GM18498 (cell line): ENCODE results near the gene CERS6.
"Not testable (repeated sequence)": the region's sequence is repeated elsewhere in the genome, so short reads cannot be mapped to it uniquely, and the experiment has no call there.

Experiments used
- ATAC-seq: cut with Tn5 transposase; IDR thresholded peaks from one replicate; pipeline ENCODE4 v1.9.1; 2021; ENCODE audit warnings: mild to moderate bottlenecking, moderate library complexity; ENCODE audit not compliant: unreplicated experiment

The CERS6 gene

DNA sequence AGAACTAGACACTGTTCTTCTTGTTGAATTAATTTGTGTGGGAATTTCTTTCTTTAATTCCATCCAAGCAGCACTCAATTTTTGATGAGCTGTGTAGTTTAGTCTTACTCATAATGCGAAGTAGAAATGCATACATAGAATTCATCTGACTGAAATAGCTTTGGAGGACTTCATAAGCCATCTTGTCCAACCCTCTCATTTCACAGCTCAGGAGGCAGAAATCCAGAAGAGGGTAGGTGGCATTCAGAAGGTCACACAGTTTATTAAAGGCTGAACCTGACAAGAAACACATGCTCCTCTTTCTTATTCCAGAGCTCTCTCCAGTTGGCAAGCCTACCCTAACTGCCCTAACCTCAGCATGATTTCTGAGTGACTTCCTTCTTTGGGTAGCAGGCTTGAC, 177.1 kb downstream of the CERS6 start:
- ATAC-seq: no peak

GRCh38 chr2:168633895-168634294, 177.8 kb downstream of the CERS6 start:
- peak; percentile 62 for ATAC-seq

GRCh38 chr2:168635065-168635577, 179.0 kb downstream of the CERS6 start:
- no peak for ATAC-seq

GRCh38 chr2:168639018-168639417, 182.9 kb downstream of the CERS6 start:
- no peak for ATAC-seq

DNA sequence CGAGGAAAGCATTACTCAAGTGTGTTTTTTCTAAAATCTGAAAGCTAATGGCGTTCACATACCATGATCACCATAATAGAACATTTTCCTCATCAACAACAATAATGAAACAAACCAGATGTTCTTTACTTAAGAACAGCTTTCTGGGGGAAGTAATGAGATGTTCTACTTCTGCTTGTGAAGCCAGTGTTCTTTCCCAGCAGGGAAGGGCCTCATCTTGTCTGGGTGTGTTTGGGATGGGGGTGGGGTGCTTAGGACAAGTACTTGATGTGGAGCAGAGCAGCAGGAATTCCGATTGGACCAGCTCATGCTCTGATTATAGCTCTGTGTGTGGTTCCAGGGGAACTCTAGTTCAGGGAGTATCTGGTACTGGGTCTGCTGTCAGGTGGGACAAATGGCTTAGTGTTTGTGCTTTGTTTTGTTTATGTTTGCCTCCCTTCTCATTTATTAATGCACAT, 183.4 kb downstream of the CERS6 start:
- ATAC-seq: no peak

DNA sequence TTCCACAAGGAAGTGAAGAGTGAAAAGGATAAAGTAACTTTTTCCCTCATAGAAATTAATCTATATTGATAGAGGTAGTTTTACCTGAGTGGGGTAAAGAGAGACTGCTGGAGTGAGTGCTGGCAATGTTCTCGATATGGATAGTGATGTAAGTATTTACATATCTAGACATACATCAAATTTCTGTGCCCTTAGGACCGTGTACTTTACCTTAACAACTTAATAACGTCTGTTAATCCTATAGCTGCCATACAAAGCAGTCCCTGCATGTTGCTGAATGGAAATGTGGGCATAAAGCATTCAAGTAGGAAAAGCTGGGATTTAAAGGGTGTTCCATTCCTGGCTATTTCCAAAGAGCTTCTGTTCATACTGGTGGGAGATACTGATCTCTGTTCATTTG, 184.0 kb downstream of the CERS6 start:
- no peak for ATAC-seq

DNA sequence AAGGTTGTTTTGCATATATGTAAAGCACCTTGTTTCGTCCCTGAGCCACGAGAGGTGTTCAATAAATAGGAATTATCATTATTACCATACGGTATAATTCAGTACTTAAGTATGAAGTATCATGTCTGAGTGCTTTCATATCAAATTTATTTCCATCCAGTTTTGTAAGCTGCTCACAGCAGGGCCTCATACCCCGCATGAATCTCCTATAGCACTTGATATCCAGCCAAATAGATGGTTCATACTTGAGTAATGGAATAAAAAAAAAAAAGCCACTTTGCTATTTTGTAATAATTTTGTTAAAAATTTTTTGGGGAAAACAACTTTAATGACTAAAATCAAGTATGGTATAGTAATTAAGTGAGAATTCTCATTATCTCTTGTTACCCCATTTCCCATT, 185.6 kb downstream of the CERS6 start:
- no peak for ATAC-seq

DNA sequence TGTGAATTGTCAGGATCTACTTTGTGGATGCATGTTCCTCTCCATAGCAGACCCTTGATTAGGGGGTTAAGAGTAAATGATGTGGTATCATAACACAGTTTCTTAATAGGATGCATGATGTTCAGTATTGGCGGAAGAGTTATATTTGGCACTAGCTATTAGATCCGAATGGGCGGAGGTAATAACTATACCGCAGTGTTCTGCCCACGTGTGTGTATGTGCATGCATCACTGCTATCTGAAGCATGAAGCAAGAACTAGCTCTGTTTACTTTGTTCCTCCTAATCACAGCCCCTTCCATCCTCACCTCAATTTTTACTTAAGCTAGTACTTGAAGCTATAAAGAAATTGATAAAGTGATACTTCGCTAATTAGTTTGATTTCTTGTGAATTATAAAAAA, 186.8 kb downstream of the CERS6 start:
- no peak for ATAC-seq

DNA sequence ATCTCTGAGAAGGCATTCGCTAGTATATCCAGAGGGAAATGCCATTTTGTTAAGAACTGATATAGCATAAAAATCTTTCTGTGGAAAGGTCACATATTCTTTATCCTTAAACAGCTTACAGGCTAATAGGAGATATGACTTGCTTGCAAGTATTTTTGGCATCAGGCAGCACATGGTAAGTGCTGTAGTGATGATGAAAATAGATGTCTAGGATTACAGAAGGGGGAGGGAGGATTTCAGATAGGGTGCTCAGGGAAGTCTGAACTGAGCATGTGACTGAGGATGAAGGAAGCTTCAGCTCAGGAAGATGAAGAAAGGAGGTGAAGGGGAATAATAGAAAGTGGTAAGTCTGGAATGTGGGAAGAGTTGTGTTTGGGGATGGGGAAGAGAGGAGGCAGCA, 187.9 kb downstream of the CERS6 start:
- no peak for ATAC-seq

GRCh38 chr2:168645696-168646338, 189.7 kb downstream of the CERS6 start:
- no peak for ATAC-seq

DNA sequence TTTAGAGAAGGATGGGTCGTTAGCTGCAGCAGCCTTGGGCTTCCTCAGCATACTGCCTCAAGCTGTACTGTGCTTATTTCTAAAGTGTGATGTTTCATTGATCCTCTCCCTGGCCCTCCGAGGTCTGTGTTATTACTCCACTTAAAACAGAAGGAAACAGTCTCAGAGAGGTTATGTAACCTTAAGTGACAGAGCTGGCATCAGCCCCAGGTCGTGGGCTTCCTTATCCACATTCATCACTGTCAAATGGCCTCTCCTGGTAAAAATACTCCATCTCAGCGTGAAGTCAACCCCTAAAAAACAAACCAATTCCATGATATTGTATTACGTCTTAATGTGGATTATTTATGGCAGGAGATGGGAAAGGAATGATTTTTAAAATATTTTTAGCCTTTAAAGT, 193.0 kb downstream of the CERS6 start:
- ATAC-seq: no peak

- ATAC-seq: no peak
These were observed 193.5 kb downstream of the CERS6 start for GRCh38 chr2:168649562-168649961.

DNA sequence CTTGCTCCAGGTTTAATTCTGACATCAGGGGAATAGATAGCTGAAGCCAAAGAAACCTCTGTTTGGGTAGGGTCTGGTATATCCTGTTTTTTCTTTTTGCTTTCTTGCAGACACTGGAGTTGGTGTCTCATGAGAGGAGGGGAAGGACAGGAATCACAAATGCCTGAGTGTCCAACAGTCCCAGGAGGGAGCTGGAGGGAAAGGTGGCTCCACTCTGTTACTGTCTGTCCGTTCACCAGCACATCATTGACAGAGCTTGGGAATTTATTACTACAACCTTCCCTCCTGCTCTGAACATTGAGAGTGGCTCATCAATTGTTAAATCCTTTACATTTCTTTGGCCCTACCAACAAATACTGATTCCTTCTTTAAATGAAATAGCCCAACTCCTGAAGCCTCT, 194.1 kb downstream of the CERS6 start:
- no peak for ATAC-seq

GRCh38 chr2:168650781-168651180, 194.7 kb downstream of the CERS6 start:
- no peak for ATAC-seq

DNA sequence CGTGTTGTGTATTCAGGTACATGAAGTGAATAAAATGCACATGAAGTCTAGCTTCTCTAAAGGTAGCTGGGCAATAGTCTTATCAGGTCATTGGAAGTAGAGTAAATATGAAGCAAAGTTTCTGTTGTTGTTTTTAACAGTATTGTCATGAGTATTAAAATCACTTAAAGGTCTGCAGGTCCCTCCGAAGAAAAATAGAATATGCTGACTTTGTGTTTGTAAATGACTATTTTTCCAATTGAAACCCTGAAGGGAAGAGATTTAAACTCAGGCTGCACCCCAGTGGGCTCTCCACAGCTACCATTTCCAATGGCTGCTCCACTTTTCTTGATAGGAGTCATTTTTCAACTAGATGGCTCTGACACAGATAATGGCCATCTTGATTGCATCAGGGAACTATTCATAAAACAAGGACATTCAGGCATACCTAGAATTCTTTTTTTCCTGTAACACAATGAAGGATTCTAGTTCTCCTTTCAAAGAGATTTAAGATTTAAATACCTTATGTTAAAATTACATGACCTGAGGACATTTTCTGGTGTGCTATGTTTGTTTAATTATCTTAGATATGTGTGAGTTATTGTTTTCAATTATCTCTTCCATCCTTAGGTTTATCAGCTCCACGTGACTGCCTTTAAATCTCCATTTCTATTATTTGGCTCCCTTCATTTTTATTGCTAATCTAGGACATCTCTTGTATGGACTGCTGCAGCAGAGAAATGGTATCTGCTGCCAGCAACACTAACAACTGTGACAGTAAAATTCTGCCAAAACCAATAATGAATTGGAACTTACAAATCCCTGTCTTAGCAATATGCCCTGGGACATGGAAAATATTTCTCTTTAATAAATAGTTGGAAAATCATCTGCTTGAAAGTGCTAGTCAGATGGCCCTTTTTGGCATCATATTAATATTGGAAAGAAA, 197.2 kb downstream of the CERS6 start:
- no peak for ATAC-seq

DNA sequence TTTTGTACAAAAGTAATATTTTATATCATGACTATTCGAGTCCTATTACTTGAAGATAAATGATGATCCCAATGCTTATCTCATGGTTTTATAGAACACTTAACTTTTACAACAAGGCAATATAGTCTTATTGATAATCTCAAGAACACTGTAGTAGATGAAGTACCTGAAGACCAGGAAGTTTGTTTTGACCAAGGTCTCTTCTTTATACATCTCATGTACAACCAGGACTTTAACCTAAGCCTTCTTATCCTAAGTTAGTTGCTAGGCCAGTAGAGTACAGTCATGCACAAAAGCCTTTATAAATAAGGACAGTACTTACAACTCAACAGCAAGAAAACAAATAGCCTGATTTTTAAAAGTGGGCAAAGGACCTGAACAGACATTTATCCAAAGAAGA, 198.6 kb downstream of the CERS6 start:
- no peak for ATAC-seq

DNA sequence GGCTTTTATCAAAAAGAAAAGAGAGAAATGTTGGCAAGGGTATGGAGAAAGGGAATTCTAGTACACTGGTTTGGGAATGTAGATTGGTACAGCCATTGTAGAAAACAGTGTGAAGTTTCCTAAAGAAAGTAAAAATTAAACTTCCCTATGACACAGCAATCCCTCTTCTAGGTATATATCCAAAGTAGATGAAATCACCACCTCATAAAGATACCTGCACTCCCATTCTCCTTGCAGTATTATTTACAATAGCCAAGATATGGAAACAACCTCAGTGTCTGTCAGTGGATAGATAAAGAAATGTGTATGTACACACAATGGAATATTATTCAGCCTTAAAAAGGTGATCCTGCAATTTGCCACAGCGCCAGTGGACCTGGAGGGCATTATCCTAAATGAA, 199.1 kb downstream of the CERS6 start:
- no peak for ATAC-seq

GRCh38 chr2:168657378-168657777, 201.3 kb downstream of the CERS6 start:
- not testable (repeated sequence) for ATAC-seq

- no peak for ATAC-seq
These were observed 202.6 kb downstream of the CERS6 start for GRCh38 chr2:168658706-168659105.

GRCh38 chr2:168660870-168661862, 205.1 kb downstream of the CERS6 start:
- ATAC-seq: no peak

DNA sequence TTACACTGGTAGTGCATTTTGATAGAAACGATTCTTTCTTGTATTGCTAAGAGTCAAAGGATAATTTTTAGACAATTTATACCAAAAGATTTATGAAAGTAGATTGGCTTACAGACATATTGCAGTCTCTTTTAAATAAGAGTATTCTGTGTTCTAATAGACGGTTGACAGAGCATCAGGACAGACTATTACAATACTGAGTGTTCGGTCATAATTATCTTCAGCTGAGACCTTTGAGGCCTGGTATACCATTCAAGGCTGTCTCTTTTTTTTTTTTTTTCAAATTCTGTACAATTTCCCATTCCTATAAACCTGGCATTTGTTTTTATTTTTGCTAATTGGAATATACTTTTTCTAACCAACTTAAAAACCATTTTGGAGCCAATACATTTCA, 205.8 kb downstream of the CERS6 start:
- no peak for ATAC-seq
